Measurements from ENCODE around the gene MRPL27. TPM values are rescaled to one million over a fixed set of nuclear protein-coding genes. Genes with fewer than 3 reads are reported as not detected.

MRPL27 gene
- total and polyA plus RNA-seq, 4 donors, result 34.8 to 103 (median 62.9) TPM

DNA sequence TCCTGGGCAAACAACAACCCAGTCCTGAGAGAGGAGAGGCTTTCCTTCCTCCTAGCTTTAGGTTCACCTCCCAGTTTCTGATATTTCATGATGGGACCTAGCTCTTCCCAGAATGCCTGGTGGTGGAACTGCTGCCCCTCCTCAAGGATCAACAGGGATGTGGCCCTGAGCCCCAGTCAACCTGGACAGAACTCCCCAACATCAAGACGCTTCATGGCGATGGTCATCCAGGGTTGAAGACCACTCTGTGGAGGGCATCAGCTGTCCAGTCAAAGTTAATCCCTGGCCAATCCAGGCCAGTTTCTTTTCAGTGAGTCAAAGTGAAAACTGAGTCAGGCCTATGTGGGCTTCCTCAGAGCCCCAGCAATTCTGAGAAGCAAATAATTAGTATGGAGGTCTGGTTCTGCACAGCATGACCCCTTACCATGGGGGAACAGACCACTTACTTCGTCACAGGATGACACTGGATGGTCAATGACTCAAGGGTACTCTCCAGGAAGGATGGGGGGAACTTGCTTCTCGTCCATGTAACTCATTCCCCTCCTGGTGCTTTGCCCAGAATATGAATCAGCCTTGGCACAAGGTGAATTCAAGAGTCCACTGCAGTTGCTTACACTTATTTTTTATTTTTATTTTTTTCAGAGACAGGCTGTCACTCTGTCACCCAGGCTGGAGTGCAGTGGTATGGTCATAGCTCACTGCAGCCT lies 41.7 kb downstream of the MRPL27 start:
- no peak for ATAC-seq (ENCODE audit: low FRiP score)
- Histone ChIP-seq H3K4me1 (ENCODE audit: control insufficient read depth in 1 of 2, insufficient read depth in 2 of 2, low read length in 2 of 2) (no peaks in the 10 kb centered on the region), H3K36me3 (ENCODE audit: control insufficient read depth in 1 of 2, insufficient read depth in 2 of 2, low read length in 1 of 2) (no peaks in the 10 kb centered on the region), H3K4me3 (ENCODE audit: low read length in 2 of 2) (no peak overlapping the region), H3K9me3 (ENCODE audit: control insufficient read depth, low read length) (no peaks in the 10 kb centered on the region), H3K27me3 (ENCODE audit: control insufficient read depth in 1 of 2, insufficient read depth in 2 of 2, low read length in 1 of 2) (no peaks in the 10 kb centered on the region), H3K27ac (ENCODE audit: low read depth in 1 of 2, low read length in 2 of 2) (no peak overlapping the region)
- intact Hi-C loops (cut with DNase I), result no loop called here
- peak in 1 of 2 donors; percentile 22 for DNase-seq
- 60 to 68% methylated on average over 4 of the region's 4 CpGs for WGBS, 2 donors

DNA sequence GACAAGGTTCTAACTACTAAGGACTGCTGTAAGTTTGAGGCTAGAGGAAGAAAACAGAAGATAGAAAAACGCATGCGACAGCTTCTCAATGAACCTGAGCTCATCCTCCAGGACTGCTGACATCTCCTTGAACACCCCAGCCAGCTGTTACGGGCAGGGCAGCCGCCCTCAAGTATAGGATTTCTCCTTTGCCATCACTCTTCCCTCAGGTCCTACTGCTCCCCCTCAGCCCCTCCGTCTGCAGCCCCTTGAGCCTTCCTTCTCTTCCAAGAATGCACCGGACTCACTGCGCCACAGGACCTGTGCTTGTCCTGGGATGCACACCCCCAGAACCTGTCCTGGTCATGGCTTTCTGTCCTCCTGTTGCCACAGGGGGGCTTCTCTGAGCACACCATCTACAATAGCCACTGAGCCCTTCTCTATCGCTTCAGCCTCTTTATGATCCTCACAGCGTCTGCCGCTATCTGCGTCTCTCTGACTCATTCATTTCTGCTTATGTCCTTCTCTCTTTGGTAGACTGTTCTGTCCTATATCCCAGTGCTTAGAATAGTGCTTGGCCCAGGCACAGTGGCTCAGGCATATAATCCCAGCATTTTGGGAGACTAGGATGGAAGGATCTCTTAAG lies 42.7 kb downstream of the MRPL27 start:
- ATAC-seq (ENCODE audit: low FRiP score) (no peak), DNase-seq (peak in 1 of 2 donors; percentile 41)
- Histone ChIP-seq H3K27me3 (ENCODE audit: control insufficient read depth in 1 of 2, insufficient read depth in 2 of 2, low read length in 1 of 2) (no peaks in the 10 kb centered on the region), H3K9me3 (ENCODE audit: control insufficient read depth, low read length) (no peaks in the 10 kb centered on the region), H3K36me3 (ENCODE audit: control insufficient read depth in 1 of 2, insufficient read depth in 2 of 2, low read length in 1 of 2) (no peaks in the 10 kb centered on the region), H3K27ac (ENCODE audit: low read depth in 1 of 2, low read length in 2 of 2) (no peak overlapping the region), H3K4me3 (ENCODE audit: low read length in 2 of 2) (no peak overlapping the region), H3K4me1 (ENCODE audit: control insufficient read depth in 1 of 2, insufficient read depth in 2 of 2, low read length in 2 of 2) (no peaks in the 10 kb centered on the region)
- intact Hi-C loops (cut with DNase I), result no loop called here
- whole genome bisulfite sequencing, 2 donors, result 88 to 92% methylated on average over 11 of the region's 11 CpGs

DNA sequence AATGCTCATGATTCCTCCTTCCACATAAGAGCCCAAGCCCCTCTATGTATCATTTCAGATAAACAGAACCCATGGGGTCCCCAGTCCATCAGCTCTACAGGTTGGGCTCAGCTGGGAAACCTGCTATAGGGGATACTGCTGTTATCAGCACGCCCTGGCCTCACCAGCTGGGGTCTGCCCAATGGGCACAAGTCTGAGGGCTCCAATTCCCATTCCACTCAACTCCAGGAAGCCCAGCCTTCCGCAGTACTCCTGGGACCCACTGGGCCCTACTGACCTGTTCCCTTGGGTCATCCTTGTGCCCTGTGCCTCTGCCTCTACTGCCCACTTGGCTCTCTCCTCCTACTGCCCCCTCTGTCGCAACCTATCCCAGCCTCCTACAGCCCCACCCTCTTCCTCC lies 43.3 kb downstream of the MRPL27 start:
- Histone ChIP-seq H3K9me3 (ENCODE audit: control insufficient read depth, low read length) (no peaks in the 10 kb centered on the region), H3K4me1 (ENCODE audit: control insufficient read depth in 1 of 2, insufficient read depth in 2 of 2, low read length in 2 of 2) (no peaks in the 10 kb centered on the region), H3K27ac (ENCODE audit: low read depth in 1 of 2, low read length in 2 of 2) (no peak overlapping the region), H3K4me3 (ENCODE audit: low read length in 2 of 2) (no peak overlapping the region), H3K36me3 (ENCODE audit: control insufficient read depth in 1 of 2, insufficient read depth in 2 of 2, low read length in 1 of 2) (no peaks in the 10 kb centered on the region), H3K27me3 (ENCODE audit: control insufficient read depth in 1 of 2, insufficient read depth in 2 of 2, low read length in 1 of 2) (no peaks in the 10 kb centered on the region)
- ATAC-seq (ENCODE audit: low FRiP score) (no peak), DNase-seq (peak in 1 of 2 donors; percentile 39)
- 90 to 93% methylated on average over 3 of the region's 3 CpGs for WGBS, 2 donors
- intact Hi-C loops (cut with DNase I), result no loop called here

DNA sequence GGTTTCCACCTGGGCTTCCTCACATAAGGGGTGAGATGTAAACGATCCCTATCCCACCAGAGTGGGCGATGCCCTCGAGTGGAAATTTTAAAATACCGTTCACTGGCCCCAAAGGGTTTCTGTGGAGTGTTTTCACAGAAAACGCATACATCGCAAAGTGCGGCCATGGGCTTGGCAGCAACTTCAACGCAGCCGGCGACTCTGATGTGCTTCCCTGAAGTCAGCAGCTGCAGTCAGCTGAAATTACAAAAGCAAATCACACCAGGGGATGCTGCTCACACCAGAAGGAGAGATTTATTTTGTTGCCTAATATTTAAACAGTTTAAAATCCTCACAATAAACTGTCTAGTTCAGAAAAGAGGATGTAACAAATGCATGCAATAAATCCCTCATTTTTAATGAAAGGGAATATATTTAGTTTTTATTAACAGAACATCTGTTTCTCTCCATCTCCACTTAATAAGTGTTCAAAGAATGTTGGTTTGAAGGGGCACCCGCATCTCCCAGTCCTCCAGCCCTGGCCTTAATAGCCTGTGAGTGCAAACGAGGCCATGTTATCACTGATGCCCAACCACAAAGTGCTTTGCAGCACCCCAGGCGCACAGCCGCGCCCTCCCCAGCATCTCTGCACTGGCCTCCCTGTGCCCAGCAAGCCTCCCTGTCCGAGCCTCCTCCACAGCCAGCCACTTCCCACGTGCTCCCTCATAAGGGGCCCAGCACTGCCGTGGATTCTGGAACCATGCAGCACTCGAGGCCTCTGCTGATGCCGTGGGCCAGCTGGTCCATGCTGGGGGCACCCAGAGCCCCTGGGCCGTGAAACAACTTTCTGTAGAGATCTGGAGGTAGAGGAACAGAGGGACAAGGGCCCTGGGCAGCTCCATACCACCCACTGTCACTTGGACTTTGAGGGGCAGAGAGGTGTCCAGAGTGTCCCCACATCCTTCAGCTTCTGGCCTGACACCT lies 44.3 kb downstream of the MRPL27 start:
- Histone ChIP-seq H3K27me3 (ENCODE audit: control insufficient read depth in 1 of 2, insufficient read depth in 2 of 2, low read length in 1 of 2) (no peaks in the 10 kb centered on the region), H3K27ac (ENCODE audit: low read depth in 1 of 2, low read length in 2 of 2) (no peak overlapping the region), H3K4me3 (ENCODE audit: low read length in 2 of 2) (no peak overlapping the region), H3K4me1 (ENCODE audit: control insufficient read depth in 1 of 2, insufficient read depth in 2 of 2, low read length in 2 of 2) (no peaks in the 10 kb centered on the region), H3K9me3 (ENCODE audit: control insufficient read depth, low read length) (no peaks in the 10 kb centered on the region), H3K36me3 (ENCODE audit: control insufficient read depth in 1 of 2, insufficient read depth in 2 of 2, low read length in 1 of 2) (no peaks in the 10 kb centered on the region)
- no peak for ATAC-seq (ENCODE audit: low FRiP score)
- 76 to 79% methylated on average over 21 of the region's 21 CpGs for WGBS, 2 donors
- peak in 1 of 2 donors; percentile 62 for DNase-seq
- intact Hi-C loops (cut with DNase I), result no loop called here

DNA sequence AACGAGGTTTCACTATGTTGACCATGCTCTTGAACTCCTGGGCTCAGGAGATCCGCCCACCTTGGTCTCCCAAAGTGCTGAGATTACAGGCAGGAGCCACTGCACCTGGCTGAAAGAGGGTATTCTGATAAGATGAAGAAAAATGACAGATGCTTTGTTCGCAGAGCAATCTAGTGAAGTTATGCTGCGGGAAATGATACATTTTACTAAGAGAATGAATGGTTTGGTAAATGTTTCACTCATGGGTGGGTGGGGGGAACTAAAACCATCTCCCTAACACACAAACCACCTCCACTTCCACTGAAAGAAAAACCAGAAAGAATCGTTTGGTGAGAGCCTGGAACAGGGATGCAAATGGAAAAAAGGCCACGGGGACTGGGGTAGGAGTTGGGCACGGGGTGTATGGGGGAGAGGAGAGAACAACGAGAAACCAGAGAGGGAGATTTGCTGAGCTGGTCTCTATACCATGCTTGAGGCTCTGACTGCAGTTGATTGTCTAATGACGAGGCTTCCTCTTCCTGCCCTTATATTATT lies 46.1 kb downstream of the MRPL27 start:
- H3K4me3 ChIP-seq (ENCODE audit: low read length in 2 of 2), result no peak overlapping the region
- no peaks in the 10 kb centered on the region for H3K4me1 ChIP-seq (ENCODE audit: control insufficient read depth in 1 of 2, insufficient read depth in 2 of 2, low read length in 2 of 2)
- H3K9me3 ChIP-seq (ENCODE audit: control insufficient read depth, low read length), result no peaks in the 10 kb centered on the region
- no peaks in the 10 kb centered on the region for H3K27me3 ChIP-seq (ENCODE audit: control insufficient read depth in 1 of 2, insufficient read depth in 2 of 2, low read length in 1 of 2)
- no peaks in the 10 kb centered on the region for H3K36me3 ChIP-seq (ENCODE audit: control insufficient read depth in 1 of 2, insufficient read depth in 2 of 2, low read length in 1 of 2)
- WGBS, 2 donors, result 84 to 86% methylated on average over 9 of the region's 9 CpGs
- intact Hi-C loops (cut with DNase I), result no loop called here
- no peak overlapping the region for H3K27ac ChIP-seq (ENCODE audit: low read depth in 1 of 2, low read length in 2 of 2)
- DNase-seq (peak in 1 of 2 donors; percentile 17), ATAC-seq (ENCODE audit: low FRiP score) (no peak)

DNA sequence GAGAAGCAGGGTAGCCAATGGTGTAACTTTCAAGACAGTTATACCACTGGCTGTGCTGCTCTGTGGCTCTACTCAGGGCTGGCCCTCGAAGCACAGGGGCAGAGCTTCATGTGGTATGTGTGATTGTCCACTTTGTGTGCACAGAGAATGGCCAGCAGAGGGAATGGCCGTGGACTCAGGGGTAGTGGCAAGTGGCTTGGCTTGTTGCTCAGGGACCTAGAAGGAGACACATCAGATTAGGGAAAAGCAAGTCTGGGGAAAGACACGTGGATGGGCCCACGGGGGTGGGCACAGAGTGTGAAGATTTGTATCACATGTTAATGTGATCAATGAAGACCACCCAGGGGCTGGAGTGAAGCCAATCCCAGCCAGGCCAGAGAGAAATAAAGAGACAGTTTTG lies 47.1 kb downstream of the MRPL27 start:
- H3K36me3 ChIP-seq (ENCODE audit: control insufficient read depth in 1 of 2, insufficient read depth in 2 of 2, low read length in 1 of 2), result no peaks in the 10 kb centered on the region
- 61 to 64% methylated on average over 4 of the region's 4 CpGs for WGBS, 2 donors
- ATAC-seq (ENCODE audit: low FRiP score) (no peak), DNase-seq (peak in 1 of 2 donors; percentile 53)
- no peaks in the 10 kb centered on the region for H3K4me1 ChIP-seq (ENCODE audit: control insufficient read depth in 1 of 2, insufficient read depth in 2 of 2, low read length in 2 of 2)
- H3K27ac ChIP-seq (ENCODE audit: low read depth in 1 of 2, low read length in 2 of 2), result no peak overlapping the region
- H3K27me3 ChIP-seq (ENCODE audit: control insufficient read depth in 1 of 2, insufficient read depth in 2 of 2, low read length in 1 of 2), result no peaks in the 10 kb centered on the region
- intact Hi-C loops (cut with DNase I), result no loop called here
- H3K4me3 ChIP-seq (ENCODE audit: low read length in 2 of 2), result no peak overlapping the region
- H3K9me3 ChIP-seq (ENCODE audit: control insufficient read depth, low read length), result no peaks in the 10 kb centered on the region

DNA sequence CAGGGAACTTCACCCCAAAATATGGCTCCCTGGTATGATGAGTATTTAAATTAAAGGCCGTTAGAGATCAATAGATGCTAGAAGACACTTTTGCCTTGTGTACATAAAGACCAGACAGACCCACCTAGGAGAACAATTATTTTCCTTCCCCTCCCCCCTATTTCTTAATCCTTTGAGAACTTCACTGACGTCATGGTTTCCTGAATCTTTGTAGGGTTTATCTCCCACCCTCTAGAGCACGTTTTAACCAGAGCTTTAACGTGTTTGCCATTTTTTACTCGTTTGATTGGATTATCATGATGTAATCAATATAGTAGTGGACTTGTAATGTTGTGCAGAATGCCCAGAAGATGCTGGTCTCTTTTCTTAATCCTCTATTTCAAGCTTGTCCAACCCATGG lies 49.9 kb downstream of the MRPL27 start:
- ATAC-seq (ENCODE audit: low FRiP score) (no peak), DNase-seq (no peak)
- no peaks in the 10 kb centered on the region for H3K36me3 ChIP-seq (ENCODE audit: control insufficient read depth in 1 of 2, insufficient read depth in 2 of 2, low read length in 1 of 2)
- H3K27ac ChIP-seq (ENCODE audit: low read depth in 1 of 2, low read length in 2 of 2), result no peak overlapping the region
- H3K9me3 ChIP-seq (ENCODE audit: control insufficient read depth, low read length), result no peaks in the 10 kb centered on the region
- H3K4me3 ChIP-seq (ENCODE audit: low read length in 2 of 2), result no peak overlapping the region
- no peaks in the 10 kb centered on the region for H3K4me1 ChIP-seq (ENCODE audit: control insufficient read depth in 1 of 2, insufficient read depth in 2 of 2, low read length in 2 of 2)
- no peaks in the 10 kb centered on the region for H3K27me3 ChIP-seq (ENCODE audit: control insufficient read depth in 1 of 2, insufficient read depth in 2 of 2, low read length in 1 of 2)
- WGBS, 2 donors, result 80 to 82% methylated on average over 5 of the region's 5 CpGs
- intact Hi-C loops (cut with DNase I), result no loop called here

DNA sequence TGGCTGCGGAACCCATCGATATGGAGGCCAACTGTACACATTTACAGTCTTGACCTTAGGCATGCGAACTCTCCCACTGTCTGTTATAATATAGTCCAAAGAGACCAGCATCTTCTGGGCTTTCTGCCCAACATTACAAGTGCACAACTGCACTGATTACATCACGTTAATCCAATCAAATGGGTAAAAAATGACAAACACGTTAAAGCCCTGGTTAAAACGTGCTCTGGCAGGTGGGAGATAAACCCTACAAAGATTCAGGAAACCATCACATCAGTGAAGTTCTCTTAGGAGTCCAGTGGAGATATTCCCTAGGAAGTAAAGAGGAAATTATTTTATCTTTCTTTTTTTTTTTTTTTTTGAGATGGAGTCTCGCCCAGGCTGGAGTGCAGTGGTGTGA lies 50.7 kb downstream of the MRPL27 start:
- WGBS, 2 donors, result 71 to 76% methylated on average over 7 of the region's 7 CpGs
- no peaks in the 10 kb centered on the region for H3K36me3 ChIP-seq (ENCODE audit: control insufficient read depth in 1 of 2, insufficient read depth in 2 of 2, low read length in 1 of 2)
- no peak overlapping the region for H3K27ac ChIP-seq (ENCODE audit: low read depth in 1 of 2, low read length in 2 of 2)
- no peaks in the 10 kb centered on the region for H3K9me3 ChIP-seq (ENCODE audit: control insufficient read depth, low read length)
- H3K4me1 ChIP-seq (ENCODE audit: control insufficient read depth in 1 of 2, insufficient read depth in 2 of 2, low read length in 2 of 2), result no peaks in the 10 kb centered on the region
- DNase-seq, result no peak
- ATAC-seq (ENCODE audit: low FRiP score), result no peak
- no peaks in the 10 kb centered on the region for H3K27me3 ChIP-seq (ENCODE audit: control insufficient read depth in 1 of 2, insufficient read depth in 2 of 2, low read length in 1 of 2)
- no peak overlapping the region for H3K4me3 ChIP-seq (ENCODE audit: low read length in 2 of 2)
- intact Hi-C loops (cut with DNase I), result no loop called here

Data from aorta (tissue), 5 donors.